Stomach (tissue), 4 donors: ENCODE results near the gene PNMA8B.

Experiments used
- EP300 ChIP-seq: sonication (generic); formaldehyde crosslinking; IDR thresholded peaks from one replicate; pipeline ENCODE4 v1.6.1; 2017; ENCODE audit warnings: antibody characterized with exemption
- TF ChIP-seq, protein P1 (sequence below), 7 experiments: fragments of 450-650 bp in 4 of 7; fragments of 200-600 bp in 3 of 7; sonication (generic) in 3 of 7; IDR thresholded peaks; one replicate each; pipeline ENCODE4 v1.5.1; 2016 to 2019; ENCODE audit warnings: antibody characterized with exemption in 7 of 7, control low read depth in 2 of 7, mild to moderate bottlenecking in 1 of 7

DNA sequence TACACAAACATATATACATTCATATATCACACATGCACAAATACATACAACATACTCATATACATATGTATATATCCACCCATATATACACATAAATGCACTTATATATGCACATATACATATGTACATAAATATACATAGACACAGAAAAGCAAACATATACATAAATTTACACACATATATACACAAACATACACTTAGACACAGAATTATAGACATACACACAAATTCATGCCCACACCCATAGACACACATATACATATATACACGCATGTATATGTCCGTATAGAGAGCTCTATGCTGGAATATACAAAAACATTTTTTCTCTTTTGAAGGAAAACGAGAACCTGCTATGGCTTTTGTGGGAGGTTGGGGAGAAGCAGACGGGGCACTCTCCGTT is 44.9 kb downstream of the PNMA8B start:
- TF ChIP-seq EP300: no peak
- TF ChIP-seq, protein P1, sequence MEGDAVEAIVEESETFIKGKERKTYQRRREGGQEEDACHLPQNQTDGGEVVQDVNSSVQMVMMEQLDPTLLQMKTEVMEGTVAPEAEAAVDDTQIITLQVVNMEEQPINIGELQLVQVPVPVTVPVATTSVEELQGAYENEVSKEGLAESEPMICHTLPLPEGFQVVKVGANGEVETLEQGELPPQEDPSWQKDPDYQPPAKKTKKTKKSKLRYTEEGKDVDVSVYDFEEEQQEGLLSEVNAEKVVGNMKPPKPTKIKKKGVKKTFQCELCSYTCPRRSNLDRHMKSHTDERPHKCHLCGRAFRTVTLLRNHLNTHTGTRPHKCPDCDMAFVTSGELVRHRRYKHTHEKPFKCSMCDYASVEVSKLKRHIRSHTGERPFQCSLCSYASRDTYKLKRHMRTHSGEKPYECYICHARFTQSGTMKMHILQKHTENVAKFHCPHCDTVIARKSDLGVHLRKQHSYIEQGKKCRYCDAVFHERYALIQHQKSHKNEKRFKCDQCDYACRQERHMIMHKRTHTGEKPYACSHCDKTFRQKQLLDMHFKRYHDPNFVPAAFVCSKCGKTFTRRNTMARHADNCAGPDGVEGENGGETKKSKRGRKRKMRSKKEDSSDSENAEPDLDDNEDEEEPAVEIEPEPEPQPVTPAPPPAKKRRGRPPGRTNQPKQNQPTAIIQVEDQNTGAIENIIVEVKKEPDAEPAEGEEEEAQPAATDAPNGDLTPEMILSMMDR (IDR thresholded peaks at IDR 0.05): no peak
